Measurements from ENCODE around the gene TAF1D.
"Not testable (repeated sequence)": the region's sequence is repeated elsewhere in the genome, so short reads cannot be mapped to it uniquely, and the experiment has no call there.

Gene TAF1D

DNA sequence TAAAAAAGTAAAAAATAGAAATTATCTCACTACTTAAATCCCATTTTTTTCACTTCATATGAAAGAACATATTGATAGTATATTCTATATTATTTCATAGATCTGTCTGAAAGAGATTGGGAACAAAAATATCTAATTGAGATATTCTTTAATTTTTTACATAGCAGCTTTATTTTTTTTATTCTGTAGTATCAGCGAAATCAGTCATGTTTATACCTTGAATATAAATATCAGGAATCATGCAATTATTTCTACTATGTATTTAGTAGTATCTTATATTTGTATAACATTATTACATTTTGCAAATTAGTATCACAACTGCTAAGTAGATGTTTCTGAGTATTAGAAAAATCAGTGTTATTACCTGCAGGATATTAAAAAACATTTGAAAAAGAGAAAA lies 20.6 kb upstream of the TAF1D start:
- TF ChIP-seq, protein P1, sequence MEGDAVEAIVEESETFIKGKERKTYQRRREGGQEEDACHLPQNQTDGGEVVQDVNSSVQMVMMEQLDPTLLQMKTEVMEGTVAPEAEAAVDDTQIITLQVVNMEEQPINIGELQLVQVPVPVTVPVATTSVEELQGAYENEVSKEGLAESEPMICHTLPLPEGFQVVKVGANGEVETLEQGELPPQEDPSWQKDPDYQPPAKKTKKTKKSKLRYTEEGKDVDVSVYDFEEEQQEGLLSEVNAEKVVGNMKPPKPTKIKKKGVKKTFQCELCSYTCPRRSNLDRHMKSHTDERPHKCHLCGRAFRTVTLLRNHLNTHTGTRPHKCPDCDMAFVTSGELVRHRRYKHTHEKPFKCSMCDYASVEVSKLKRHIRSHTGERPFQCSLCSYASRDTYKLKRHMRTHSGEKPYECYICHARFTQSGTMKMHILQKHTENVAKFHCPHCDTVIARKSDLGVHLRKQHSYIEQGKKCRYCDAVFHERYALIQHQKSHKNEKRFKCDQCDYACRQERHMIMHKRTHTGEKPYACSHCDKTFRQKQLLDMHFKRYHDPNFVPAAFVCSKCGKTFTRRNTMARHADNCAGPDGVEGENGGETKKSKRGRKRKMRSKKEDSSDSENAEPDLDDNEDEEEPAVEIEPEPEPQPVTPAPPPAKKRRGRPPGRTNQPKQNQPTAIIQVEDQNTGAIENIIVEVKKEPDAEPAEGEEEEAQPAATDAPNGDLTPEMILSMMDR (conservative IDR thresholded peaks at IDR 0.05; ENCODE audit: low read depth, low read length) = no peak
- no peak for DNase-seq (ENCODE audit: low read depth)
- no peak overlapping the region for H3K4me3 ChIP-seq (ENCODE audit: low read depth, low read length)

DNA sequence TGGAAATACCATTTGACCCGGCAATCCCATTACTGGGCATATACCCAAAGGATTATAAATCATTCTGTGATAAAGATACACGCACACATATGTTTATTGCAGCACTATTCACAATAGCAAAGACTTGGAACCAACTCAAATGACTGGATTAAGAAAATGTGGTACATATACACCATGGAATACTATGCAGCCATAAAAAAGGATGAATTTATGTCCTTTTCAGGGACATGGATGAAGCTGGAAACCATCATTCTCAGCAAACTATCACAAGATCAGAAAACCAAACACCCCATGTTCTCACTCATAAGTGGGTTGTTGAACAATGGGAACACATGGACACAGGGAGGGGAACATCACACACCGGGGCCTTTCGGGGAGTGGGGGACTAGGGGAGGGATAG lies 17.8 kb upstream of the TAF1D start:
- not testable (repeated sequence) for H3K4me3 ChIP-seq (ENCODE audit: low read depth, low read length); DNase-seq (ENCODE audit: low read depth)

DNA sequence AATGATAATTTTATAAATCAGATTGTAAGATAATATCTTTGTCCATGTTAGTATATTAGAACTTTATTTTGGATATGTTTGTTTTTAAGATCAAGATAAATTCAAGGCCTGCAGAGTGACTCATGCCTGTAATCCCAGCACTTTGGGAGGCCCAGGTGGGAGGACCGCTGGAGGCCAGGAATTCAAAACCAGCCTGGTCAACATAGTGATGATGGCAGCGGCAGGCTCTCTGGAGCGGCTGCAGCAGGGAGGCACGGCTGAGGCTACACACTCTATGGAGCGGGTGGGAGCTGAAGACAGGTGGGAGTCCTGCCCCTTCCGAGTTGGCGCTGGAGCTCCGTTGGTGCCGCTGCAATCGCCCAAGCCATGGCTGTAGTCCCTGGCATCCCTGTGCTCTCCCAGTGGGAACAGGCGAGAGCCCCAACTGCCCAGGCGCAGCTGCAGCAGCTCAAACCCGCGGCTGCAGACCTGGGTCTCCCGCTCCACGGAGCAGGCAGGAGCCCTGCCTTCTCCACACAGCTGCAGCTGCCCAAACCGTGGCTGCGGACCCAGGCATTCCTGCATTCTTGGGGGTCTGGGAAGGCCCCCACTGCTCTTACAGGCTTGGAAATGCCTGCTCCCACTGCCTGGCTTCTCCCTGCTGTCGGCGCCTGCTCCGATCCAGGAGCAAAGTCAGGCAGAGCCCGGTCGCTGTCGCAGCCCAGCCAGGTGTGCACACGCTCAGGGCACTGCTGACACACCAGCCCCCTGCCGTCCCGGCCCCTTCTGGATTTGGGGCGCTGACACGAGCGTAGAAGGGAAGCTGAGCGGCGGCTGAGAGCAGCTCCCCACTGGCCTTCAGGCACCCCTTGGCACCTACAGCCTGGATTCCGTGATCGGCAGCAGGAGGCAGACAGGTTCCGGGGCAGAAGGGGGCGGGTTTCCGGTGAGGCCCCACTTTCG lies 16.9 kb upstream of the TAF1D start:
- no peak for DNase-seq (ENCODE audit: low read depth)
- no peak overlapping the region for H3K4me3 ChIP-seq (ENCODE audit: low read depth, low read length)
- TF ChIP-seq, protein P1 (conservative IDR thresholded peaks at IDR 0.05; ENCODE audit: low read depth, low read length) = no peak

DNA sequence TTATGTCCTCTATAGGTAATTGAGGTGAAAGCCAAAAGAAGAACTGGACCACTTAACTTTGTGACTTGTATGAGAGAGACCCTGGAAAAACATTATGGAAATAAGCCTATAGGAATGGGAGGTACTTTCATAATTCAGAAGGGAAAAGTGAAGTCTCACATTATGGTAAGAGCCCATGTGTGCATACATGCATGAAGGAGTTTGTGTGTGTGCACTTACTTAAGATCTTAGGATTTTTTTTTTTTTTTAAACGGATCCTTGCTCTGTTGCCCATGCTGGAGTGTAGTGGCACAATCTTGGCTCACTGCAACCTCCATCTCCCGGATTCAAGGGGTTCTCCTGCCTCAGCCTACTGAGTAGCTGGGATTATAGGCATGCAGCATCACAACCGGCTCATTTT lies 16.0 kb upstream of the TAF1D start:
- DNase-seq (ENCODE audit: low read depth) = no peak
- TF ChIP-seq, protein P1 (conservative IDR thresholded peaks at IDR 0.05; ENCODE audit: low read depth, low read length) = no peak
- H3K4me3 ChIP-seq (ENCODE audit: low read depth, low read length) = no peak overlapping the region

DNA sequence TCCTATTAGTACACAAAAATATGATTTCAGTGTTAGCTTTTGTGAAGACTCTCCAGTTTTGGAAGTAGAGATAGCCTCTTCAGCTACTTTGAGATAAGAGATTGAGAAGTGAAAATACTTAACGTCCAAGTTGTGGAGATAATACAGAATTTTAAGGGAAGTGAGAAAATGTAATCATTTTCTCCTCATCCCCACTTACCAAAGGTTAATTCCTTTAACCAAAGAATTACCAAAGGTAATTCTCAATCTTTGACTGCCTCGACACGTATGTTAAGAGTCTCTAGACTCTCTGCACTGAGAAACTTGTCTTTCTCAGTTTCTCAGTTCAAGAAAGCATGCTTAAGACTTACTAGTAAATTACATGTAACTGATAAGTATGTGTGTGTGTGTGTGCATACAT lies 15.5 kb upstream of the TAF1D start:
- TF ChIP-seq, protein P1 (conservative IDR thresholded peaks at IDR 0.05; ENCODE audit: low read depth, low read length) = no peak
- no peak overlapping the region for H3K4me3 ChIP-seq (ENCODE audit: low read depth, low read length)
- no peak for DNase-seq (ENCODE audit: low read depth)

DNA sequence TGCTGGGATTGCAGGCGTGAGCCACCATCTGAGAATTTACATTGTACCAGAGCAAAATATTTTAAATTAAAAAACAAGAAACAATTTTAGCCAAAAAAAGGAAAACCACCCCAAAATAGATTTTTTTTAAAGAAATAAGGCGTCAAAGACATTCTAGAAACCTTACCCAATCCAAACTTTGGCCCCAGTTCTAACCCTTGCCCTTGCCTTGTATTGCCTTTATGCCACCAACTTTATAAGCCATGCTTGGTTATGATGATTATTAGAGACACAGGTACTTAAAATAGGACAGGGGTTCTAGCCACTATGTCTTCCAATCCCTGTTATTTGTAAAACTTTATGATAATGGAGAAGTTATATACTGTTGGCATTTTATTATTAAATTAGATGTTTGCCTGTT lies 11.9 kb upstream of the TAF1D start:
- H3K4me3 ChIP-seq (ENCODE audit: low read depth, low read length) = no peak overlapping the region
- DNase-seq (ENCODE audit: low read depth) = no peak
- TF ChIP-seq, protein P1 (conservative IDR thresholded peaks at IDR 0.05; ENCODE audit: low read depth, low read length) = no peak

DNA sequence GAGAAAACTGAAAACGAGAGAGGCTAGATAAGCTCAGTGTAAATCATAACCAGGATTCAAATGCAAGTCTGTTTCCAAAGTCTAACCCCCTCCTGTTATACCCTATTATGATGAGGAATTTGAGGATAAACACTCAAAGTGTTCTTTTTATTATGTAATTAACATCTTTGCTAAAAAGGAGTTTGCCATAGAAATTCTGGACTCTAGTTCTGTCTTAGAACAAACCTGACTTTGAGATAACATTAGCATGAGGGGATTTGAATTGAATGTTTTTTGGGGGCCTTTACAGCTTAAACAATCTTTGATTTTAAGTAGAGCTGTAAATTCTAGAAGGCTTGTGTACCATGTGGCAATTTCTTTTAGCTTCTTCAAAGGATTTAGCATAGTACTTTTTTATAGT lies 9.7 kb upstream of the TAF1D start:
- TF ChIP-seq, protein P1 (conservative IDR thresholded peaks at IDR 0.05; ENCODE audit: low read depth, low read length) = no peak
- H3K4me3 ChIP-seq (ENCODE audit: low read depth, low read length) = no peak overlapping the region

More for the DNA sequence above, 9.7 kb upstream of the TAF1D start:
- no peak for DNase-seq (ENCODE audit: low read depth)
